Measurements from ENCODE around the gene MAIP1.

DNA sequence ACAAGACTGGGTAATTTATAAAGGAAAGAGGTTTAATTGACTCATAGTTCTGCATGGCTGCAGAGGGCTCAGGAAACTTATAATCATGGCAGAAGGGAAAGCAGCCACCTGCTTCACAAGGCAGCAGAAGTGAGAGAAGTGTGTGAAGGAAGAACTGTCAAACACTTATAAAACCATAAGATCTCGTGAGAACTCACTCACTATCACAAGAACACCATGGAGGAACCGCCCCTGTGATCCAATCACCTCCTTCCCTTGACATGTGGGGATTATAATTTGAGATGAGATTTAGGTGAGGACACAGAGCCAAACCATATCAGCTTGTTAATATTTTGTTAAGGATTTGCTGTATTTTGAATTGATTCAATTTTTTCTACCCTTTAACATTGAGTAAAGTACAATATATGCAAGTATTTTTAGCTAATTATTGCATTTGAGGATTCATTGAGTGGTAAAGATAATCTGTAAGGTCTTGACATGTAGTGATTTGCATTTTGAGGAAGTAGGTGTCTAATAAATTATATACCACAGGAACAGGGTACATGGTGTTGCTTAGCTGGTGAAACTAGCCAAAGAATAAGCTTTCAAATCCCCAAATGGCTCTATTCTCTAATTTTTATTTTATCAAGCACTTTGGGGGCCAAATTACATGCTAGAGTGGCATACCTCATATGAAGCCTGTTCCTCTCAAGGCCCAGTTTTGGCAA, 48.2 kb upstream of the MAIP1 start:
- TF ChIP-seq, protein P1, sequence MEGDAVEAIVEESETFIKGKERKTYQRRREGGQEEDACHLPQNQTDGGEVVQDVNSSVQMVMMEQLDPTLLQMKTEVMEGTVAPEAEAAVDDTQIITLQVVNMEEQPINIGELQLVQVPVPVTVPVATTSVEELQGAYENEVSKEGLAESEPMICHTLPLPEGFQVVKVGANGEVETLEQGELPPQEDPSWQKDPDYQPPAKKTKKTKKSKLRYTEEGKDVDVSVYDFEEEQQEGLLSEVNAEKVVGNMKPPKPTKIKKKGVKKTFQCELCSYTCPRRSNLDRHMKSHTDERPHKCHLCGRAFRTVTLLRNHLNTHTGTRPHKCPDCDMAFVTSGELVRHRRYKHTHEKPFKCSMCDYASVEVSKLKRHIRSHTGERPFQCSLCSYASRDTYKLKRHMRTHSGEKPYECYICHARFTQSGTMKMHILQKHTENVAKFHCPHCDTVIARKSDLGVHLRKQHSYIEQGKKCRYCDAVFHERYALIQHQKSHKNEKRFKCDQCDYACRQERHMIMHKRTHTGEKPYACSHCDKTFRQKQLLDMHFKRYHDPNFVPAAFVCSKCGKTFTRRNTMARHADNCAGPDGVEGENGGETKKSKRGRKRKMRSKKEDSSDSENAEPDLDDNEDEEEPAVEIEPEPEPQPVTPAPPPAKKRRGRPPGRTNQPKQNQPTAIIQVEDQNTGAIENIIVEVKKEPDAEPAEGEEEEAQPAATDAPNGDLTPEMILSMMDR (IDR thresholded peaks at IDR 0.05) = no peak
- no peak for TF ChIP-seq POLR2A (IDR thresholded peaks at IDR 0.05)
